Transverse colon (tissue), 4 donors: ENCODE results near the gene SRPK2.

Experiments used
- EP300 ChIP-seq: sonication (generic); formaldehyde crosslinking; IDR thresholded peaks from one replicate; pipeline ENCODE4 v1.6.1; 2017; ENCODE audit warnings: antibody characterized with exemption, low read depth
- POLR2A ChIP-seq: fragments of 450-650 bp; IDR thresholded peaks from one replicate; pipeline ENCODE4 v1.6.1; 2016; ENCODE audit warnings: antibody characterized with exemption, mild to moderate bottlenecking, moderate library complexity
- POLR2AphosphoS5 ChIP-seq, 3 donors: sonication (generic); formaldehyde crosslinking; IDR thresholded peaks; one replicate each; pipeline ENCODE4 v1.6.1; 2016; ENCODE audit warnings: antibody characterized with exemption in 3 of 3
- TF ChIP-seq, protein P1 (sequence below), 5 experiments: fragments of 200-600 bp in 3 of 5; fragments of 450-650 bp in 2 of 5; sonication (generic) in 3 of 5; IDR thresholded peaks; 1 replicate in 2 of 5; 2 replicates in 3 of 5; pipeline ENCODE4 v1.5.1; 2016 to 2017; ENCODE audit warnings: antibody characterized with exemption in 5 of 5, inconsistent platforms in 3 of 5, mild to moderate bottlenecking in 2 of 5, moderate library complexity in 1 of 5

- TF ChIP-seq, protein P1, sequence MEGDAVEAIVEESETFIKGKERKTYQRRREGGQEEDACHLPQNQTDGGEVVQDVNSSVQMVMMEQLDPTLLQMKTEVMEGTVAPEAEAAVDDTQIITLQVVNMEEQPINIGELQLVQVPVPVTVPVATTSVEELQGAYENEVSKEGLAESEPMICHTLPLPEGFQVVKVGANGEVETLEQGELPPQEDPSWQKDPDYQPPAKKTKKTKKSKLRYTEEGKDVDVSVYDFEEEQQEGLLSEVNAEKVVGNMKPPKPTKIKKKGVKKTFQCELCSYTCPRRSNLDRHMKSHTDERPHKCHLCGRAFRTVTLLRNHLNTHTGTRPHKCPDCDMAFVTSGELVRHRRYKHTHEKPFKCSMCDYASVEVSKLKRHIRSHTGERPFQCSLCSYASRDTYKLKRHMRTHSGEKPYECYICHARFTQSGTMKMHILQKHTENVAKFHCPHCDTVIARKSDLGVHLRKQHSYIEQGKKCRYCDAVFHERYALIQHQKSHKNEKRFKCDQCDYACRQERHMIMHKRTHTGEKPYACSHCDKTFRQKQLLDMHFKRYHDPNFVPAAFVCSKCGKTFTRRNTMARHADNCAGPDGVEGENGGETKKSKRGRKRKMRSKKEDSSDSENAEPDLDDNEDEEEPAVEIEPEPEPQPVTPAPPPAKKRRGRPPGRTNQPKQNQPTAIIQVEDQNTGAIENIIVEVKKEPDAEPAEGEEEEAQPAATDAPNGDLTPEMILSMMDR (IDR thresholded peaks at IDR 0.05), result no peak
- TF ChIP-seq POLR2A, result no peak
- TF ChIP-seq POLR2AphosphoS5 (IDR thresholded peaks at IDR 0.05), result no peak
- no peak for TF ChIP-seq EP300
Measured at GRCh38 chr7:105298439-105298894, 90.3 kb downstream of the SRPK2 start.
